Adipose tissue (tissue), 3 donors: ENCODE measurements around the gene CFAP69. TPM values are rescaled to one million over a fixed set of nuclear protein-coding genes. Genes with fewer than 3 reads are reported as not detected.

ENCODE experiments used
- H3K27ac ChIP-seq: one replicate; pipeline ENCODE4 v1.5.1; 2013; ENCODE audit warnings: low read depth, low read length
- WGBS, 3 donors: extraction: QIAGEN DNeasy Blood & Tissue Kit; methylation state at CpG; one replicate each; pipeline ENCODE4 v1.1.7; 2013; 5-methylcytosine and 5-hydroxymethylcytosine counted together
- polyA plus RNA-seq, 3 donors: library from polyadenylated mRNA; stranded (reverse); fragments of 200-250 nt; gene quantifications; one replicate each; pipeline ENCODE4 v1.2.3, GENCODE V29; 2013
- donor health status: healthy with polysubstance abuse.
- donor health status: Bipolar disorder and iron deficiency.
- donor health status: healthy.

The CFAP69 gene
- 1 to 10 TPM; 1.2 to 5.5 (median 2.5) TPM for polyA plus RNA-seq

GRCh38 chr7:90244909-90245851 is at the start of gene CFAP69:
Gene CFAP69, plus strand, starts transcription at chr7:90245174. Its CDS starts 251 bp downstream, at chr7:90245425.
- WGBS, 3 donors: 1% methylated on average over 59 of the region's 59 CpGs
- peak within 1 kb of the TSS; percentile 13 for H3K27ac ChIP-seq

GRCh38 chr7:90201500-90202195 is 43.3 kb upstream of the CFAP69 start:
- H3K27ac ChIP-seq: no peak overlapping the region
- WGBS, 3 donors: 88 to 97% (median 96%) methylated on average over 2 of the region's 2 CpGs

- 86 to 100% (median 92%) methylated on average over 1 of the region's 1 CpG for WGBS, 3 donors
Measured at GRCh38 chr7:90207956-90208355, 37.0 kb upstream of the CFAP69 start.

GRCh38 chr7:90209776-90210175 is 35.2 kb upstream of the CFAP69 start:
- H3K27ac ChIP-seq: no peak overlapping the region

More at GRCh38 chr7:90207956-90208355, 37.0 kb upstream of the CFAP69 start:
- no peak overlapping the region for H3K27ac ChIP-seq

GRCh38 chr7:90210475-90210874 is 34.5 kb upstream of the CFAP69 start:
- H3K27ac ChIP-seq: no peak overlapping the region
- whole genome bisulfite sequencing, 3 donors: 69 to 80% (median 76%) methylated on average over 5 of the region's 5 CpGs

More at GRCh38 chr7:90209776-90210175, 35.2 kb upstream of the CFAP69 start:
- 69 to 87% (median 78%) methylated on average over 1 of the region's 1 CpG for WGBS, 3 donors

GRCh38 chr7:90210981-90211380 is 34.0 kb upstream of the CFAP69 start:
- WGBS, 3 donors: 12 to 22% (median 17%) methylated on average over 11 of the region's 11 CpGs

GRCh38 chr7:90211391-90212148 is 33.4 kb upstream of the CFAP69 start, which contains the start of gene STEAP2:
Gene STEAP2, plus strand, starts transcription at chr7:90211740. Its CDS starts 13,343 bp downstream, at chr7:90225083.
- WGBS, 3 donors: 1 to 2% (median 1%) methylated on average over 73 of the region's 73 CpGs

More at GRCh38 chr7:90210981-90211380, 34.0 kb upstream of the CFAP69 start:
- H3K27ac ChIP-seq: no peak overlapping the region

GRCh38 chr7:90212149-90212495 is 32.9 kb upstream of the CFAP69 start:
- H3K27ac ChIP-seq: peak overlapping the region; percentile 53
- WGBS, 3 donors: 9 to 16% (median 14%) methylated on average over 6 of the region's 6 CpGs

More at GRCh38 chr7:90211391-90212148, 33.4 kb upstream of the CFAP69 start, which contains the start of gene STEAP2:
- peak within 1 kb of the TSS; percentile 53 for H3K27ac ChIP-seq

GRCh38 chr7:90213521-90213920 is 31.5 kb upstream of the CFAP69 start:
- no peak overlapping the region for H3K27ac ChIP-seq
- 69 to 93% (median 72%) methylated on average over 2 of the region's 2 CpGs for WGBS, 3 donors

GRCh38 chr7:90216080-90216674 is 28.8 kb upstream of the CFAP69 start:
- H3K27ac ChIP-seq: no peak overlapping the region
- WGBS, 3 donors: 81 to 90% (median 84%) methylated on average over 6 of the region's 6 CpGs

GRCh38 chr7:90216771-90217170 is 28.2 kb upstream of the CFAP69 start:
- 61 to 76% (median 75%) methylated on average over 2 of the region's 2 CpGs for WGBS, 3 donors
- H3K27ac ChIP-seq: no peak overlapping the region

- H3K27ac ChIP-seq: no peak overlapping the region
Measured at GRCh38 chr7:90222390-90222789, 22.6 kb upstream of the CFAP69 start.

GRCh38 chr7:90222811-90223725 is 21.9 kb upstream of the CFAP69 start:
- no peak overlapping the region for H3K27ac ChIP-seq
- 74 to 89% (median 76%) methylated on average over 5 of the region's 5 CpGs for whole genome bisulfite sequencing, 3 donors

GRCh38 chr7:90224195-90224594 is 20.8 kb upstream of the CFAP69 start:
- no peak overlapping the region for H3K27ac ChIP-seq
- WGBS, 3 donors: 62 to 65% (median 65%) methylated on average over 3 of the region's 3 CpGs

- H3K27ac ChIP-seq: no peak overlapping the region
- 94 to 96% (median 95%) methylated on average over 3 of the region's 3 CpGs for WGBS, 3 donors
Measured at GRCh38 chr7:90225181-90225580, 19.8 kb upstream of the CFAP69 start.

- WGBS, 3 donors: 42 to 71% (median 64%) methylated on average over 1 of the region's 1 CpG
- H3K27ac ChIP-seq: no peak overlapping the region
Measured at GRCh38 chr7:90225601-90226000, 19.4 kb upstream of the CFAP69 start.

- H3K27ac ChIP-seq: no peak overlapping the region
- WGBS, 3 donors: 66 to 92% (median 85%) methylated on average over 5 of the region's 5 CpGs
Measured at GRCh38 chr7:90227259-90227658, 17.7 kb upstream of the CFAP69 start.
